Hematopoietic multipotent progenitor cell (in vitro differentiated cells): ENCODE results near the gene FBXL7. TPM values are rescaled to one million over a fixed set of nuclear protein-coding genes. Genes with fewer than 3 reads are reported as not detected.

ENCODE experiments used
- DNase-seq, 3 donors: peaks; one replicate each; pipeline ENCODE4 v3.0.0-alpha.2; 2011 to 2015; ENCODE audit warnings: low read depth in 2 of 3, low spot score in 2 of 3
- total RNA-seq: library from RNA; depleted of rRNA; stranded (reverse); fragments of >200 nt; gene quantifications from one replicate; pipeline ENCODE4 v1.2.3, GENCODE V29; 2012

The FBXL7 gene
- total RNA-seq, 1 donor, result under 0.01 TPM

DNA sequence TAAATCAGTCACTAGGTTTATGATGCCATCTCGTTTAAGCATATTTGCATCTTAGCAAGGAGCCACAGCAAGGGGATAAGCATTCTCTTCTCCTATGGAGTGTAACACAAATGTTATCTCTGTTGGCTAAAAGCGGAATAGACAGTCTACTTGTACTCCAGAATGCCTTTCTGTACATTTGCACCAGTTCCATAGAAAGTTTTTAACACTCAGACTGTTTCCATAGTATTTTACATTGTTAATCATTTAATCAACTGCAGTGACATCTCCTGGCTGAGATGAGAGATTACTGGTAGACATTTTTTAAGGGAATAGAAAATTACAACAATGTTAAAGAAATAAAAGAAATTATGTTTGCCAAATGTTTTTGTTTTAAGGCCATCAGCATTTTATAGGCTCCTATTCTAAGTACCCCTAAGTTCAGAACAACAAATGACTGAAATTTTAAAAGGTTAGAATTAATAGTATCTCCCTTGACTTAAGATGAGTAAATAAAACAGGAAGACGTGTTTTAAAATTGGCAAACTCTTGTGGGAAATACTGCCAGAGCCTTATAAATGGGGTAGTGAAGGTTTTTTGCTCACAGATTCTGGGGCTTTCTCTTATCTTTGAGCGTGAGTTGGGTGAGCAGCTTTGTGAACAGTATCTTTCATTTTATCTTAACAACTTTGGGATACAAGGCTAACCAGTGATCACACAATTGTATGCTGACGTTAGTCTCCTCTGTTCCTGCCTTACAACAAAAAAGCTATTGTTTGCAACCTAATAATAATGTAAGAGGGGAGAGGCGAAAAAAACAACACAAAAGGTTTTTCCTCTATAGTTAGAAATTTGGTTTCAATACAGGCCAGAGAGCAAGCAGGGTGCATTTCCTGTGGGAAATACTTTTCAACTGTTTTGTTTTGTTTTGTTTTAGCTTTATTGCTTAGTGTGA is 294.3 kb downstream of the FBXL7 start:
- DNase-seq, result no peak

DNA sequence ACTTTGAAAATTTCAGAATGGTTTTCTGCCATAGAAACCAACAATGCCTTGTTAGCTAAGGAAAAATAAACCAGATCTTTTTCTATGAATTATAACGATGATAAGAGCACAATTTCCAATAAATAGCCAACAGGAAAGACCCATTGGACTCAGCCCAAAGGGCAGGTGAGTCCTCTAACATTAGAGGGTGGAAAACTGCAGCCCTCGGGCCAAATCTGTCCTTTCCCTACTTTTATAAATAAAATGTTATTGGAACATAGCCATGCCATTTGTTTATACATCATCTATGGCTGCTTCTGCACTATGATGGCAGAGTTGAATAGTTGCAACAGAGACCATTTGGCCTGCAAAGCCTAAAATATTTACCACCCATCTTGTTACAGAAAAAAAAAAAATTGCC is 296.1 kb downstream of the FBXL7 start:
- DNase-seq, result no peak

DNA sequence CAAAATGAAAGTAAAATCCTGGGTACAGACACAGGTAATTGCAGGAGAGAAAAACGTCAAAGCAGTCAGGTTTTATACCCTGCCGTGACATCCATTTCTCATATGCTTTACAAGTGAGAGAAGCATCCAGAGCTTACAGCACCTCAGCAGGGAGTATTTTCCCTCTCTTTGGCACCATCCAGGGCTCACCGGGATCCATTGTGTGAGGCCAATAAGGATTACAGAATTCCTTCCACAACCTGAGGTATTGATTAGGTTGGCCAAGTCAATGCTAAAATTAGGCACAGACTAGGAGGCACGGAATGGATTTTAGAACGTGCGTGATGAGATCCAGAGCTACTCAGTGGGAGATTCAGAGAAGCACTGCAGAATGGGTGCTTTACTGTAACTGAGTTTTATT is 296.6 kb downstream of the FBXL7 start:
- DNase-seq, result no peak

DNA sequence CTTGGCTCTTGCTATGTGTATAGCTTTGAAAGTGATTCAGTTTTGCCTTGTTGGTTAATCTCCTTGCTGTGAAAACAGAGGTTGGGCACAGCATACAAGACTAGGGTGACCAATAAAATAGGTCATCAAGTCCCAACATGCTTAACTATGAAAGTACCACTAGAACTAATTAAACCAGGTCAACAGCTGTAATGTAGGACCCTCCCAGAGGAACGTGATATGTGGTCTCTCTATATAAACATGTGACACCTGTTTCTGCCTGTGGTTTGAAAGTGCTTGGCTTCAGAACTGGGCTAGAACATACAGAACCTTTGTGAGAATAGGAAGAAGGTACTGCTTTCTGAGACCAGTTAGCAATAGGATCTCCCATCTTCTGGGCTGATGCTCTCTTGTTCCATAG is 297.1 kb downstream of the FBXL7 start:
- DNase-seq, result no peak

DNA sequence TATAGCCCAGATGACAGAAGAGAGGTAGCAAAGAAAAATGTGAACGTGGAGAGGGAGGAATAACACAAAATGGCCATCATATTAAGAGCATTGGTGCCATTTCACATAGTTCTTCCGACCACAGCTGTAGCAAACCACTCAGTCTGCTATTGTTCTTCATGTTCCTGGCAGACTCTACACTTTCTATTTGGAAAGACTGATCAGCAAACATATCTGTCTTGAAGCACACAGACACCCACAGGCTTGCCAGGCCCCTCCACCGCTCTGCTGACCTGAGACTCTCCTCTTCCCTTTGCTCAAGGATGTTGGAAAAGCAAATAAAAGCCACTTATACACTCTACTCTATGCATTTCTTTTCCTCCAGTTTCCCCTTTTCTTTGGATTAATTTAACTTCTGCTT is 298.0 kb downstream of the FBXL7 start:
- no peak for DNase-seq

DNA sequence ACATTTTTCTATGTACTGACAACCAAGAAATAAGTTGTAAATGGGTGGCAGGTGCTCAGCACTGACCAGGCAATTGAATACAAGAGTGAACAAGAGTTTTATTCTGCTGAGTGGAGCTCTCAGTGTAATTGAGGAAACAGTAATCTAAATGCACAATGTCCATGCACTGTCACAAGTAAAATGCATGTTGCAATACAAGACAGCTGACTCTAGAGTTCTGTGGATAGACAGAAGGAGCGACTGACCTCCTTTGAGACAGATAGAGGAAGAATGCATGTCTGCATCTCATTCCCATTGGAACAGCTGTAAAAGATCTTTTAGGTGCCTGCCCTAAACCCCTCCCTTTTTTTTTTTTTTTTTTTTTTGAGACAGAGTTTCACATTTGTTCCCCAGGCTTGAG is 299.0 kb downstream of the FBXL7 start:
- DNase-seq, result no peak

DNA sequence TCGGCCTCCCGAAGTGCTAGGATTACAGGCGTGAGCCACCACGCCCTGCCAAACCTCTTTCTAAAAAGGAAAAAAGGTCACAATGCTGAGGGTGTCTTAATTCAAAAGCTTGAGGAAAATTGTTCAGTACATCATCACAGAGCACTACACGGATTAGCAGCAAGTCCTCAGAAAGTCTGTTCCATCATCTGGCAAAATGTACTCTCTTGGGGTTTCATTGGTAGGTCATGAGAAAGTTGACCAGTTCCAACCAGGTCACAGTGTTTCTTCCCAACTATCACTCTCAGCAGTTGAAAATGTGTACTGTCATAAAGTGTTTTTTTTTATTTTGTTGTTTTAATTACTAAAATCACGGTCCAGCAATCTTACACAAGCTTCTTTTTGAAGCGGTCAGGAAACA is 299.6 kb downstream of the FBXL7 start:
- no peak for DNase-seq

DNA sequence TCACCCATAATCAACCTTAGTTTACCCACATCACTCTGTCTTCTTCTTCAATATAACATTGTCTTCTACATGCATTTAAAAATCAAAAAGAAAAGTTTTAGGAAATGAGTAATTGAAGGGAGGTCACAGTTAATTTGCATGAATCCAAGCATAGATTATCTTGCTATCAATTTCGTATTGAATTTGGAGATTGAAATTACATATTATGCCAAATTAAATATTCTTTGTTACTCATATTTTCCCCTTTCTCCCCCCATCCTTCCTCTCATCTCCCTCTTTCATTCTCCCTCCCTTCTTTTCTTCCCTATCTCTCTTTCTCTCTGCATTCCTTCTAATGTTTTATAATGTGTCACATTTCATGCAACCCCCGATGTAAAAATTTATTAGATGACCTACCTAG is 303.3 kb downstream of the FBXL7 start:
- no peak for DNase-seq

DNA sequence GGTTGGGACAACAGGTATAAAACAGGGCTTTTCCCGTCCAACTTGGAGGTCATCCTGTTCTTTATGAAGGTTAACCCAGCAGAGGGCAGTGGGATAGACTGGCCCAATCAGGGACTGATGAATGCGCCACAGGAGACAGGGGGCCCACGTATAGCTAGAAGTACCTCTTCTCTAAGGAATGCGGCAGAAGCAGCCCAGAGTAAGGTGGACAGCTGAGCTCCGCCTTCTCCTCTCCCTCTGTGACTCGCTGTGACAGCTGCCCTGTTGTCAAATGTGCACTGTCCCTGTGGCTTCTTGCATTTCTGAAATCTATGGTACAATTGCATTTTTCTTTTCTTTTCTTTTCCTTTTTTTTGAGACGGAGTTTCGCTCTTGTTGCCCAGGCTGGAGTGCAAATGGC is 306.6 kb downstream of the FBXL7 start:
- no peak for DNase-seq

DNA sequence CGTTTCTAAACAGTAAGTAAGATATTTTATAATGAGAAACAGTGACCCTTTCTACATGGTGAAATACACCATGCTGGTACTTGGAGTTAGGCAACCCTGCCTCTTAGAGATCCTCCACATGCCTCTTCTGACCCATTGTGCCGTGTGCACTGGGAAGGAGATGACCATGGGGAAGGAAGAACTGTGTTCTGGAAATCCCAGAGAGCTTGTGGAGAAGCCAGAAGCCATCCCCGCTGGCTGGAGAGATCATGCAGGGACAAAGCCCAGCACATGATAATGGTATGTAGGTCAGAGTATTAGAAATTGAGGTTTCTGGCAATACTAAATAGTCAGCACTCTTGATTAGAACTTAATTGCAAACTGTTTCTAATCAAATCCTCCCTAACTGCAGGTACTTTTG is 307.3 kb downstream of the FBXL7 start:
- DNase-seq, result no peak

DNA sequence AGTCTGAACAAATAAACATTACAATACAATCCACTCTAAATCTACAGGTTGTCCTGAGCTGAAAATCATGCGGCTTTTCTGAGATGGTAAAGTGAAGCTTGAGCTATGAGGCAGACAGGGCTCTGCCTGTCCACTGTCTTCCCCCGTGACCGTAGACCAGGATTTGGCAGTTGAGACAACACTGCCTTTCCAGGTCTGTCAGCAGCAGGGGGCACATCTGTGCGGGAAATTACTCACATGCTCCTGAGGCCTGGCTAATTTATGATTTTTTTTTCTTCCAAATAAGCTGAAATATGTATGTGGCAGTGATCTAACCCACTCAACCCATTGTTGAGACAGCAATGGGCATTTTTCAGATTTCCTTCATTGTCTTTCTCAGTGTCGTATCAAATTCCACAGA is 307.9 kb downstream of the FBXL7 start:
- DNase-seq, result no peak

DNA sequence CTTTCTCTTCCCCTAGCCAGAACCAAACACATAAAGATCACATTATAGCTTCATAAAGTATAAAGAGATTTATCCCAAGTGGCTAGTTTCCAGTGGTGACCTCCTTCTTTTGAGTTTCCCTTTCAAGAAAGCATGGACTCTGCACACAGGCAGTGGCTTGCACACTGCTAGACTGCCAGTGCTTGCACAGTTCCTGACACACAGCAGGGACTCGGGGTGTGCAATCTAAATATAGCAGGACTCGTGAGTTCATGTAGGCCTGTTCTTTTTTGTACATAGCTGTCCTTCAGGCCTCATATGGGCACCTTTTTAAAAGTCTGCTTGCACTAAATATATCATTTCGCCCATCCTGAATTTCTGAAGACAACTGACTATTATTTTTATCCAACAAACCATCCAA is 308.6 kb downstream of the FBXL7 start:
- no peak for DNase-seq

DNA sequence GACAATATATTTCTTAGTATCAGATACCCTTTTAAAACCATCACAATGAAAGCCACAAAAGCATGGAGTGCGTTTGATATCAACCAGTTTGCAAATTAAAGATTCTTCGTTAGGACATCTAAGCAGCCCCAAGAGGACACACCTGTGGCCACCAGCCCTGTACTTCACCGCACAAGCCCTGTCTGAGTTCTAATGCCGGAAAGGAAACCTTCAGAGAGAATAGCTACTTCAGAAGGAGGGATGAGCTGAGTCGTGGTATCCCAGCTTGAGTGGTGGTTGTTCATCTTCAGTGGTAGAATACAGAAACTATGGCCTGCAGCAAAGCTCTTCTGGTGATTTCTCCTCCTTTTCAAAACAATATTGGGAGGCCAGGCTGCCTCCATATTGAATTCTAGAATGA is 319.6 kb downstream of the FBXL7 start:
- DNase-seq, result no peak

DNA sequence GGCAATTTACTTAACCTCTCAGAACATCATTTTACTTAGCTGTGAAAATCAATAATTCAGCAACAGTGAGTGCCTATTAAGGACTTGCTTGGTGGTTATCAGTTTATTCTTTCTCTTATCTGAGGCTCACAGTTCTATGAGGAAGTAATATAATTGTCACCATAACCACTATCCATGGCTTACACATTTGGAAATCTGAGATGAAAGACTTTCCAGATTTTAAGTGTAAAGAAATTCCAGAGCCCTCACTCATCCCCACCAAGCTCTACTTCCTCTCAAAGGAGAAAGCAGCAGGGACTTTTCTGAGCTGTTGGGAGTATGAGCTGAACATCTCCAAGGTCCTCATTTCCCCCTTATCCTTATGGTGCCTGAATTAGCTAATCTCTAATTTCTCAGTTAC is 321.5 kb downstream of the FBXL7 start:
- DNase-seq, result no peak

DNA sequence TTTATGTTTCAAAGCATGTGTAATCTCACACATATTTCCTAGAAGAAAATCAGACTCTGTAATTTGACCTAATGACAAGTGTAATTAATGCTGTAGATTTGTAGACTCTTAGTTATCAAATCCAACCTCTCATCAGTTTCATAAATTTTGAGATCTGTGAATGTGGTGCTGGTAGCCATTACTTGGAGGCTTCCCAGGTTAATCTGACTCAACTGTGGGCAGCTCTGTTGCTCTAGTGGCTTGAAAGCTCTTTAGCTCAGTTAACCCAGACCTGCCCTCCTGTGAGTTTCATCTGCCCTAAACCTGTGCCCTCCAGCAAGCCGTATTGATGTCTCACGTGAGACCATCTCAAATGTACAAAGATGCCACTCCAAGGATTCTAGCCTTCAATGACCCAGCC is 323.4 kb downstream of the FBXL7 start:
- DNase-seq, result no peak

DNA sequence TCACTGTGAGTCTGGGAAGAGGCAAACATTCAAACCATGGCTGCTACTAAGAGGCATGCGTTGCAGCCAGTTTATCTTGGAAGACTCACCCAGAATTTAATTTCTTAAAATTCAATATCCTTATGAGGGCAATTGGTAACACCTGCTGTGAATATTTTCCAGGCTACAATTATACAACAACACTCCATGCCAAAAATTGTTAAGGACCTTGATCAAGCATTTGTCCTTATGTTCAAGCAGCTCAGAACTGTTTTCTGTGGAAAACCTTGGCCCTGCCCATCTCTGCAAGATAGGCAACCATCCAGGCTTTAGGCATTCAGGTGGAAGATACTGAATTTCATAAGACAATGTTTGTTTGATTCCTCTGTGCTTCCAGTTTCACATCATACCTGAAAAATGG is 327.8 kb downstream of the FBXL7 start:
- DNase-seq, result no peak

DNA sequence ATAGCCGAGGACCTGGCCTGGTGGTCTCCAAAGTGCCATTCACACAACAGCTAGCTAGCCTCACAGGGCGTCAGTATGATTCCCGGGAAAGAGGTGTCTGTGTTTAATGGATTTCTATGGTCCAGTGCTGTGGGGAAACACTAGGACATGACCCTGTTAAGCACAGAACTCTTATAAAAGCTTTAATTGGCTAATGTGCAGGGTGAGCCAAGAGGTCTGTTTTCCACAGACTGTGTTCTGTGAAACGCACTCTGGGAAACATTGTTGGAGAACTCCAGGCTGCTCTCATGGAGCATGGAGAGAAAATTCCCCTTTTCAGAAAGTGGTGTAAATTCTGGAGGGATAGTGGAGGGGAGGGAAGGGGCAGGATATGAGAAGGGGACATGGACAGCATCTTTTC is 331.4 kb downstream of the FBXL7 start:
- DNase-seq, result no peak

DNA sequence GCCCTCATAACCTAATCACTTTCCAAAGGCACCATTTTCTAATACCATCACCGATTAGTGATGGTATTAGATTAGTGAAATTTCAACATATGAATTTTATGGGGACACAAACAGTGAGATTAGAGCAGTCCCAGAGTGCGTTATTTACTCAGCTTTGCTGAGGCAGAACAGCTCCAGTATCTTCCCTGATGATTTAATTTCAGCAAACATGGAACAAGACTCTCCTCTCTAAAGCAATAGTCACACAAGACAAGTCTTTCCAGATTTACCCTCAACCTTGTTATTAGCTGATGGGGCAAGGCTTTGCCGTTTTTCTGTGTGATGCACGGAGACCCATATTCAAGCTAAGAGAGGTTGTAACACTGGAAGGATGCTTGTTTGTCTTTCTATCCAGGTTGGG is 333.4 kb downstream of the FBXL7 start:
- no peak for DNase-seq

DNA sequence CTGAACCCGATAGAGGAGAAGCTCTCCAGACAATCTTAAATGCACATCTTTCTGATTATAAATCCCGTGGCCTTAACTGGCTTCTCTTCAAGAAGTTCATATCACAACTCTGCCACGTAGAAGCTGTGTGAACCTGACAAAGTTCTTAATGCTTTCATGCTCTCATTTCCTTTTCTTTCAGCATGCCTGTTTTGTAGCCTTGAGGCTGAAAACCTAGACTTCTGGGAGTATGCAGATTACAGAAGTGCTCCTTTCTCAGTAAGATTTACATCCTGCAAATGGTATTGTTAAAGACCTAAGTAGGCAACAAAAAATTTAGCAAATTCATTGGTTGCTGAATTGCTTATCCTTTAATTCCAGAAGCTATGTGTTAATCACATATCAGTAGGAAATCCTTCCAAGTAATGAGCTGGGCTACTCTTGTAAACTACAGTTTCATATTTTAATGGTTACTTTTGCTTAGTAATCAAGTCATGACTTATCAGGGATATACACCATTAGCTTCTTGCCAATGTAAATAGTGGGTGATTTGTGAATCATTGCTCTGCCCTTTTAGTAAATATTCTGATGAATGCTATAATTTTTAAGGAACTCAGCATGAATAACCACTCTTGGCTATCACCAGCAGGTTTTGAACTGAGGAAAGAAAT is 334.7 kb downstream of the FBXL7 start:
- no peak for DNase-seq

DNA sequence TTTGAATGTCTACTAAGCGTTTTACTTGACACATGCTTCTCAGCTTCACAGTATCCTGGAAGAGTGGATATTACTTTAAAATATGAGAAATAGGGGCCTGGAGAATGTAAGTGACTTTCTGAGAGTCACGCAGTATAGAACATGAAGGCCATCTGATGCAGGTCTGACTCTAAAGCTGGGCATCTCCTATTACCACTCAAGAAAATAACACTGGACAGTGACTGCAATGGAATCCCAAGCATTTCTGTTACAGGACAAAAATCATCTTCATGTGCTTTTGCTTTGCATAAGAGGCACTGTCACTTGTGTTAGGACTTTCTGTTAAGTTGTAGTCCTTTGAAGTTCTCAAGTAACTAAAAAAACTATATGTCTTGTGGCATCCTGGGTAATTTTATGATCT is 335.5 kb downstream of the FBXL7 start:
- DNase-seq, result no peak

DNA sequence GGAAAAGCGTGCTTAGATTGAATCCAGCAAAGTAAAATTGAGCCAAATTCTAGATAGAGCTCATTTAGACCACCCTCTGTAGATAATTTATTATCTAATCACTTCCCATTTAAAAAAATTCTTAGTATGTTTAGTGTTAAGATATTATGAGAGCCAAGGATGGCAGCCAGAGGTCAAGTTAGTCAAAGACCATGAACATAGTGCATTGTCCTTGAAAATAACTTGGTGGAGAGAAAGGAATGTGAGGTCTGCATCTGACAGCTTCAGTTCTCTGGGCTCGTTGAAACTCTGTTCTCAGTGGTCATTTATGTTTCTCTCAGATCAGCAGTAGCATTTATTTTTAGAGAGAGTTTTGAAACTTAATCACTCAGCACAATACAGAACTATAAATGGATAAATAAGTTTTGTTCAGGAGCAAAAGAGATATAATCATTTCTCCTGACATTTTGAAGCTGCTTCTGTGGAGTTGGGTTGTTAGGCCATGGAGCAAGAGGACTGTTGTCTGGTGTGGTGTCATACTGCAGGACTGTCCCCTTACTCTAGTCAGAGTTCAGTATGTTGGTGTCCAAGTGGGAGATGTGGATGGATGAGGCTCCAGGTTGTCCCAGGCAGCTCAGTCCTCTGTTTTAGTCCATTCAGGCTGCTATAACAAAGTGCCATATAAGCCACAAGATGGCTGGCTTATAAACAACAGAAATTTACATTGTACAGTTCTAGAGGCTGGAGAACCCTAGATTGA is 337.7 kb downstream of the FBXL7 start:
- DNase-seq, result no peak

DNA sequence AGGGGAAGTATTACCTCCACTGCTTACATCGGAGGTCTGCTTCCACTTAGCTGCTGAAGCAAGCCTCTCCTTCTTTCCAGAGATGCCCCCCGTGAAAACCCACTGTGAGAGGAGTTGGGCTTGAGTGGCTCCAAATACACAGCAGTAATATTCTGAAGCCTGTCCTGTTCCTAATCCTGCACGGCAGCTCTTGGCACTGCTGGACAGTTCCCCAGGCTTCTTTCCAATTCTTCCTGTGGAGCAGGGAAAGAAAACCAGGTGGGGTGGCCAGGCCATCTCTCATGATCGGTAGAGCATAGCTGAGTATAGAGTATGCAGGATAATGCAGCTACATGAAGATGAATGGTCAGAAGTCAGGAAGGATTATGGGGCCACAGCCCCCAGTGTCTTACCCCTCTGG is 344.3 kb downstream of the FBXL7 start:
- DNase-seq, result no peak
